RWPE2 (cell line): ENCODE measurements around the gene PFKP.

Experiments
- ATAC-seq: fragments of 200-7000 bp; cut with Tn5 transposase; 3 replicates; pipeline ENCODE4 v1.9.1; 2021; ENCODE audit warnings: low read depth
- DNase-seq: peaks from one replicate; pipeline ENCODE4 v3.0.0-alpha.2; 2020; ENCODE audit warnings: low spot score
- H3K27ac ChIP-seq: fragments of 450-650 bp; 2 replicates; pipeline ENCODE4 v1.5.1; 2017; ENCODE audit warnings: mild to moderate bottlenecking; ENCODE audit not compliant: poor library complexity, severe bottlenecking
- H3K27me3 ChIP-seq: fragments of 250-450 bp; sonication (Bioruptor Pico); 2 replicates; pipeline ENCODE4 v1.5.1; 2021; ENCODE audit warnings: mild to moderate bottlenecking, moderate library complexity; ENCODE audit not compliant: insufficient read depth, poor library complexity, severe bottlenecking
- H3K36me3 ChIP-seq: fragments of 250-450 bp; sonication (Bioruptor Pico); 2 replicates; pipeline ENCODE4 v1.5.1; 2020; ENCODE audit warnings: low read depth, mild to moderate bottlenecking, moderate library complexity
- H3K4me1 ChIP-seq: fragments of 250-450 bp; sonication (Bioruptor Pico); 2 replicates; pipeline ENCODE4 v1.5.1; 2021; ENCODE audit warnings: mild to moderate bottlenecking, moderate library complexity; ENCODE audit not compliant: insufficient read depth, poor library complexity, severe bottlenecking
- H3K4me3 ChIP-seq: fragments of 250-450 bp; sonication (Bioruptor Pico); 2 replicates; pipeline ENCODE4 v1.5.1; 2021; ENCODE audit warnings: mild to moderate bottlenecking, moderate library complexity; ENCODE audit not compliant: severe bottlenecking
- H3K9me3 ChIP-seq: fragments of 250-450 bp; sonication (Bioruptor Pico); 2 replicates; pipeline ENCODE4 v1.5.1; 2021; ENCODE audit warnings: mild to moderate bottlenecking, moderate library complexity; ENCODE audit not compliant: severe bottlenecking
- TF ChIP-seq, protein P1 (sequence below): fragments of 450-650 bp; IDR thresholded peaks from one replicate; pipeline ENCODE4 v1.5.1; 2017; ENCODE audit warnings: mild to moderate bottlenecking, moderate library complexity; ENCODE audit not compliant: poor library complexity, severe bottlenecking

The PFKP gene

DNA sequence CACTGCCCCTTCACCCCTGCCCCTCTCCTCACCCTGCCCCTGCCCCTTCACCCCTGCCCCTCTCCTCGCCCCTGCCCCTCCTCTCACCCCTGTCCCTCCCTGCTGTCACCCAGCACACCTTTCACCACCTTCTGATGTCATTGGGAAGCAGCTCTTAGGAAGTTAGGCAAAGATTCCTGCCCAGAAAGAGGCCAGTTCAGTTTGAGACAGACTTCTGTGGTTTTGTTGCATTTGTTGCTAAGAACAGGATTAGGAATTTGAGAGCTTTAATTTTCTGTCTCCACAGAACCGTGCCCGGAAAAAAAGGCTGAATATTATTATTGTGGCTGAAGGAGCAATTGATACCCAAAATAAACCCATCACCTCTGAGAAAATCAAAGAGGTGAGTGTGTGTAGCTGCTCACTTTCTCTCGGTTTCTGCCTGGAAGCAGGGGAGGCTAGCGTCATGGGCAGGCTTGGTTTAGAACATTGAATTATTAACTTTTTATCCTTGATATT, 39.6 kb downstream of the PFKP start:
- peaks cover 14% of the 10 kb centered on the region for H3K4me1 ChIP-seq
- no peaks in the 10 kb centered on the region for H3K9me3 ChIP-seq
- ATAC-seq (peak; percentile 1), DNase-seq (no peak)
- no peaks in the 10 kb centered on the region for H3K27me3 ChIP-seq
- H3K4me3 ChIP-seq, result no peak overlapping the region
- TF ChIP-seq, protein P1, sequence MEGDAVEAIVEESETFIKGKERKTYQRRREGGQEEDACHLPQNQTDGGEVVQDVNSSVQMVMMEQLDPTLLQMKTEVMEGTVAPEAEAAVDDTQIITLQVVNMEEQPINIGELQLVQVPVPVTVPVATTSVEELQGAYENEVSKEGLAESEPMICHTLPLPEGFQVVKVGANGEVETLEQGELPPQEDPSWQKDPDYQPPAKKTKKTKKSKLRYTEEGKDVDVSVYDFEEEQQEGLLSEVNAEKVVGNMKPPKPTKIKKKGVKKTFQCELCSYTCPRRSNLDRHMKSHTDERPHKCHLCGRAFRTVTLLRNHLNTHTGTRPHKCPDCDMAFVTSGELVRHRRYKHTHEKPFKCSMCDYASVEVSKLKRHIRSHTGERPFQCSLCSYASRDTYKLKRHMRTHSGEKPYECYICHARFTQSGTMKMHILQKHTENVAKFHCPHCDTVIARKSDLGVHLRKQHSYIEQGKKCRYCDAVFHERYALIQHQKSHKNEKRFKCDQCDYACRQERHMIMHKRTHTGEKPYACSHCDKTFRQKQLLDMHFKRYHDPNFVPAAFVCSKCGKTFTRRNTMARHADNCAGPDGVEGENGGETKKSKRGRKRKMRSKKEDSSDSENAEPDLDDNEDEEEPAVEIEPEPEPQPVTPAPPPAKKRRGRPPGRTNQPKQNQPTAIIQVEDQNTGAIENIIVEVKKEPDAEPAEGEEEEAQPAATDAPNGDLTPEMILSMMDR, result no peak
- peaks cover 82% of the 10 kb centered on the region for H3K36me3 ChIP-seq
- H3K27ac ChIP-seq, result peak overlapping the region; percentile 95

- no peaks in the 10 kb centered on the region for H3K27me3 ChIP-seq
- H3K4me3 ChIP-seq, result no peak overlapping the region
- H3K9me3 ChIP-seq, result no peaks in the 10 kb centered on the region
- DNase-seq (peak; percentile 91), ATAC-seq (peak; percentile 85)
- H3K4me1 ChIP-seq, result peaks cover 14% of the 10 kb centered on the region
- peak overlapping the region; percentile 95 for H3K27ac ChIP-seq
- TF ChIP-seq, protein P1, result no peak
- H3K36me3 ChIP-seq, result peaks cover 83% of the 10 kb centered on the region
Observed at GRCh38 chr10:3107426-3107961, 40.1 kb downstream of the PFKP start.

DNA sequence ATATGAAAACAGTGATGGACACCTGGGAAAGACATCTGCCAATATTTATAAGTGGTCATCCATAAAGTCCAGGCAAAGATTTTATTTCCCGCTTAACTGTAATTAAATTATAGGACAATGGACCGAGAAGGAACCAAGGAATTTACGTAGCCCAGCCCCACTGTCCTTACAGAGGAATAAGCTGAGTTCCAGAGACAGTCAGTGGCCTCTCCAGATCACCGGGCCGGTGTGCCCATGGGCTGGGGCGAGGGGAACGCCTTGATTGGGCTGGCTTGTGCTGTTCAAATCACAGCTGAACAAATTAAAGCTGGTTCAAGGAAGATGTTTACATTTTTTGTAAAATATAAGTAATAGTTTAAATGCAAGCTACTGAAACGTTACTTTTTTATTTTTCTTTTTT, 40.7 kb downstream of the PFKP start:
- H3K36me3 ChIP-seq, result peaks cover 83% of the 10 kb centered on the region
- H3K27me3 ChIP-seq, result no peaks in the 10 kb centered on the region
- DNase-seq, result no peak
- peaks cover 14% of the 10 kb centered on the region for H3K4me1 ChIP-seq
- H3K4me3 ChIP-seq, result no peak overlapping the region
- no peak for ATAC-seq
- no peaks in the 10 kb centered on the region for H3K9me3 ChIP-seq
- TF ChIP-seq, protein P1, result no peak
- peak overlapping the region; percentile 95 for H3K27ac ChIP-seq

GRCh38 chr10:3108575-3109105, 41.3 kb downstream of the PFKP start:
- ATAC-seq, result no peak
- H3K27ac ChIP-seq, result peak overlapping the region; percentile 95
- TF ChIP-seq, protein P1, result no peak
- DNase-seq, result no peak
- H3K4me1 ChIP-seq, result peaks cover 14% of the 10 kb centered on the region
- H3K27me3 ChIP-seq, result no peaks in the 10 kb centered on the region
- no peak overlapping the region for H3K4me3 ChIP-seq
- no peaks in the 10 kb centered on the region for H3K9me3 ChIP-seq
- H3K36me3 ChIP-seq, result peaks cover 83% of the 10 kb centered on the region

- DNase-seq (no peak), ATAC-seq (no peak)
- H3K36me3 ChIP-seq, result peaks cover 81% of the 10 kb centered on the region
- no peaks in the 10 kb centered on the region for H3K27me3 ChIP-seq
- H3K4me1 ChIP-seq, result peaks cover 14% of the 10 kb centered on the region
- peak overlapping the region; percentile 95 for H3K27ac ChIP-seq
- TF ChIP-seq, protein P1, result no peak
- H3K9me3 ChIP-seq, result no peaks in the 10 kb centered on the region
- H3K4me3 ChIP-seq, result no peak overlapping the region
Observed at GRCh38 chr10:3109196-3109595, 41.8 kb downstream of the PFKP start.
